ENCODE data around the gene MAGI3.

DNA sequence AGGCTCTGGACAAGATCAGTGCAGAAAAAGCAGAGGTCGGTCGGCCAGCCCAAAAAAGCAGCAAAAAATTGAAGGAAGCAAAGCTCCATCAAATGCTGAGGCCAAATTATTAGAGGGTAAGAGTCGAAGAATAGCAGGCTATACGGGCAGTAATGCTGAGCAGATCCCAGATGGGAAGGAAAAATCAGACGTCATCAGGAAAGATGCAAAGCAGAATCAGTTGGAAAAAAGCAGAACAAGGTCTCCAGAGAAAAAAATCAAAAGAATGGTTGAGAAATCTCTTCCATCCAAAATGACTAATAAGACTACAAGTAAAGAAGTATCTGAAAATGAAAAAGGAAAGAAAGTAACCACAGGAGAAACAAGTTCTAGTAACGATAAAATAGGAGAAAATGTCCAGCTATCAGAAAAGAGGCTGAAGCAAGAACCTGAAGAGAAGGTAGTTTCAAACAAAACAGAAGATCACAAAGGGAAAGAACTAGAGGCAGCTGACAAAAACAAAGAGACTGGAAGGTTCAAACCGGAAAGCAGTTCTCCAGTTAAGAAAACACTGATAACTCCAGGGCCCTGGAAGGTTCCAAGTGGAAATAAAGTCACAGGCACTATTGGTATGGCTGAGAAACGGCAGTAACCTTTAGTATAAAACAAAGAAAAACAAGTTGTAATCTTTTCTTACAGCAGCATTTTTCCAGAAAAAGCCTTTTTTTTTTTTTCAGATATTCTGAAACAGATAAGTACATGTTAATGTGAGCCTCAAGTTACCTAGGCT, 293.3 kb downstream of the MAGI3 start:
- TF ChIP-seq, protein P1, sequence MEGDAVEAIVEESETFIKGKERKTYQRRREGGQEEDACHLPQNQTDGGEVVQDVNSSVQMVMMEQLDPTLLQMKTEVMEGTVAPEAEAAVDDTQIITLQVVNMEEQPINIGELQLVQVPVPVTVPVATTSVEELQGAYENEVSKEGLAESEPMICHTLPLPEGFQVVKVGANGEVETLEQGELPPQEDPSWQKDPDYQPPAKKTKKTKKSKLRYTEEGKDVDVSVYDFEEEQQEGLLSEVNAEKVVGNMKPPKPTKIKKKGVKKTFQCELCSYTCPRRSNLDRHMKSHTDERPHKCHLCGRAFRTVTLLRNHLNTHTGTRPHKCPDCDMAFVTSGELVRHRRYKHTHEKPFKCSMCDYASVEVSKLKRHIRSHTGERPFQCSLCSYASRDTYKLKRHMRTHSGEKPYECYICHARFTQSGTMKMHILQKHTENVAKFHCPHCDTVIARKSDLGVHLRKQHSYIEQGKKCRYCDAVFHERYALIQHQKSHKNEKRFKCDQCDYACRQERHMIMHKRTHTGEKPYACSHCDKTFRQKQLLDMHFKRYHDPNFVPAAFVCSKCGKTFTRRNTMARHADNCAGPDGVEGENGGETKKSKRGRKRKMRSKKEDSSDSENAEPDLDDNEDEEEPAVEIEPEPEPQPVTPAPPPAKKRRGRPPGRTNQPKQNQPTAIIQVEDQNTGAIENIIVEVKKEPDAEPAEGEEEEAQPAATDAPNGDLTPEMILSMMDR (IDR thresholded peaks at IDR 0.05 in 4 of 5, conservative IDR thresholded peaks at IDR 0.05 in 1 of 5) = no peak
- no peak for TF ChIP-seq POLR2A (IDR thresholded peaks at IDR 0.05)
